GM23338 (cell line): ENCODE data around the gene PCDHGA7.

Experiments
- CREB1 ChIP-seq: fragments of 250-450 bp; sonication (Bioruptor Pico); IDR thresholded peaks from 2 replicates; pipeline ENCODE4 v1.5.0; 2020; ENCODE audit warnings: low read depth, mild to moderate bottlenecking, moderate library complexity
- CTCF ChIP-seq, 2 experiments: fragments of 200-600 bp in 1 of 2; sonication (generic) in 1 of 2; conservative IDR thresholded peaks; 2 replicates each; pipeline versions ENCODE4 v1.5.1 to v1.6.1; 2016 to 2017; ENCODE audit warnings: antibody characterized with exemption in 2 of 2, low read depth in 2 of 2, mild to moderate bottlenecking in 2 of 2, moderate library complexity in 1 of 2
- EZH2 ChIP-seq: fragments of 200-600 bp; sonication (generic); IDR thresholded peaks from one replicate; pipeline ENCODE4 v1.8.0; 2017; ENCODE audit warnings: antibody characterized with exemption, mild to moderate bottlenecking, low read depth; ENCODE audit not compliant: unreplicated experiment
- EZH2phosphoT487 ChIP-seq: fragments of 200-600 bp; sonication (generic); IDR thresholded peaks from one replicate; pipeline ENCODE4 v1.8.1; 2018; ENCODE audit warnings: antibody characterized with exemption; ENCODE audit not compliant: unreplicated experiment
- JUNB ChIP-seq: IDR thresholded peaks from one replicate; pipeline ENCODE4 v1.6.1; 2016; ENCODE audit warnings: antibody characterized with exemption; ENCODE audit not compliant: unreplicated experiment
- NANOG ChIP-seq: IDR thresholded peaks from 2 replicates; pipeline ENCODE4 v1.6.1; 2016; ENCODE audit warnings: antibody characterized with exemption, borderline replicate concordance
- POLR2AphosphoS5 ChIP-seq: IDR thresholded peaks from 2 replicates; pipeline ENCODE4 v1.6.1; 2016; ENCODE audit warnings: antibody characterized with exemption, low read depth
- REST ChIP-seq: IDR thresholded peaks from one replicate; pipeline ENCODE4 v1.6.1; 2018; ENCODE audit warnings: antibody characterized with exemption; ENCODE audit not compliant: unreplicated experiment

GRCh38 chr5:141399555-141400258 is 17.2 kb downstream of the PCDHGA7 start:
- TF ChIP-seq CTCF (conservative IDR thresholded peaks at IDR 0.05; ENCODE audit: low read depth in 2 of 2) (no peak), POLR2AphosphoS5 (no peak), EZH2 (no peak), REST (no peak), CREB1 (CRISPR knock-in tag) (no peak), EZH2phosphoT487 (no peak), NANOG (no peak), JUNB (no peak)
